Measurements from ENCODE around the gene CDC25A.

Gene CDC25A

DNA sequence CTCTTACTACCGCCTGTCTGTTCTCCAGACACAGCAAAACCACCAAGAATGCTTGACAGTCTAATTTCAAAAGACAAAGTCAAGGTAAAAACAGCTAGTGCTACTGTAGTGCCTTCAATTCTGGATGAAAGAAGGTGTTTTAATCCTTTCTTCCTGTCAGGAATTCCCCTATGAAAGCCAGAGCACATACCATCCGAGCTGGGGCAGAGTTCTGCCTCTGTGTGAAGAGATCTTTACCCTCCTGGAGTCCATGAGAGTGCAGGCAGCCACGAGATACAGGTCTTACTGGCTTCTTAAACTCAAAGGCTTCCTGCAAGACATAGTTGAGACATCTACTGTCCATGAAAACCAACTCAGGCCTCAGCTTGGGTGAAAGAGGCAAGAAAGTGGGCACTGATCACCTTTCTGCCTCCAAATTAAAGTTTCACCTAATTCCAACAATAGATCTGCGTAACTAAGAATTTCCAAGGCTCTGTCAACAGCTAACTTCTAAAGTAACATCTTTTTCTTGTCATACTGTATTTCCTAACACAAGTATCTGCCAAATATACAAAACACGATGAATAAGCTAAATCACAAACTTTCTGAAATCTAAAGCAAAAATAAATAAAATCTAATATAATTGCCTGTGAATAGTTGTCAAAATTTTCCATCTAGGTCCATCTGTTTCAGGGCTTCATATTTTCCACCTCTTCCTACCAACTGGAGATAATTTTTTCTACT, 7.5 kb downstream of the CDC25A start:
- peaks cover 9 to 36% of the 10 kb centered on the region in 2 donors for H3K36me3 ChIP-seq (ENCODE audit: control insufficient read depth in 1 of 2, insufficient read depth in 2 of 2, low read length in 2 of 2)
- H3K4me3 ChIP-seq (ENCODE audit: low read depth in 1 of 2, low read length in 2 of 2), result no peak overlapping the region
- no peaks in the 10 kb centered on the region for H3K27me3 ChIP-seq (ENCODE audit: control insufficient read depth in 1 of 2, insufficient read depth in 2 of 2, low read length in 2 of 2)
- peaks cover 3% of the 10 kb centered on the region in 2 donors for H3K4me1 ChIP-seq (ENCODE audit: control insufficient read depth in 1 of 2, insufficient read depth in 2 of 2, low read length in 2 of 2)
- no peak overlapping the region for H3K9ac ChIP-seq (ENCODE audit: low read depth in 1 of 2, low read length in 2 of 2)
- H3K27ac ChIP-seq (ENCODE audit: low read depth, low read length), result no peak overlapping the region
- no peaks in the 10 kb centered on the region for H3K9me3 ChIP-seq (ENCODE audit: control insufficient read depth in 1 of 2, low read length in 2 of 2)

DNA sequence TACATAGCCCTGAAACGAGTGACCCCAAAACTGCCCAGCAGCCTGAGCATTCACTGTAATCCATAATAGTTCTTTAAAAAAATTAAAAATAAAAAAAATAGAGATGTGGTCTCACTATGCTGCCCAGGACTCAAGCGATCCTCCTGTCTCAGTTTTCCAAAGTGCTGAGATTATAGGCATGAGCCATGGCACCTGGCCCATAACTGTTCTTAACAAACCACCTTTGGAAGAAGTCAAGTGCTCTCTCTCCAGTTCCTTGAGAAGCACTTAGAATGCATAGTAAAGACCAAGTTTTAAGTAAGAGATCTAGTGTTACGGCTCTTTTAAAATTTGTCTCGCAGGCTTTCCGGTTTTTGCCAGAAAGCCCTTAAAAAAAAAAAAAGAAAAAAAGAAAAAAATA, 8.2 kb downstream of the CDC25A start:
- no peak overlapping the region for H3K9ac ChIP-seq (ENCODE audit: low read depth in 1 of 2, low read length in 2 of 2)
- H3K36me3 ChIP-seq (ENCODE audit: control insufficient read depth in 1 of 2, insufficient read depth in 2 of 2, low read length in 2 of 2), result peaks cover 9 to 39% of the 10 kb centered on the region in 2 donors
- no peaks in the 10 kb centered on the region for H3K4me1 ChIP-seq (ENCODE audit: control insufficient read depth in 1 of 2, insufficient read depth in 2 of 2, low read length in 2 of 2)
- H3K27ac ChIP-seq (ENCODE audit: low read depth, low read length), result no peak overlapping the region
- no peak overlapping the region for H3K4me3 ChIP-seq (ENCODE audit: low read depth in 1 of 2, low read length in 2 of 2)
- no peaks in the 10 kb centered on the region for H3K27me3 ChIP-seq (ENCODE audit: control insufficient read depth in 1 of 2, insufficient read depth in 2 of 2, low read length in 2 of 2)
- no peaks in the 10 kb centered on the region for H3K9me3 ChIP-seq (ENCODE audit: control insufficient read depth in 1 of 2, low read length in 2 of 2)

DNA sequence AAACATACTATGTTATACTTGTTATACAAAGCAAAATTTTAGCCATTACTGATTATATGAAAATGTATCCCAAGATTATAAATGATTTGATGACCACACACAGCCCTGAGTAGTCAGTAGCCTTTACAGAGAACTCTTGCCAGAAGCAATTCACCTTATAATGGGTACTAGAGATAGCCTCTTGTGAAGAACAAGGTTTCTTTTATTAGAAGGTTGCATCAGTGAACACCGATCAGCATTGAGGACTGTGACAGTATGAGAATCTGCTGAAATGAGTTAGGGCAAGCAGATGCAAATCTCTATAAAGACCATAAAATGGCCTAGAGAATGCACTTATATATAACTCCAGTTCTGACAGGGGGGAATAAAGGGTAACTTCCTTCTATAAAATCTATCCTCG, 10.1 kb downstream of the CDC25A start:
- Histone ChIP-seq H3K36me3 (ENCODE audit: control insufficient read depth in 1 of 2, insufficient read depth in 2 of 2, low read length in 2 of 2) (peaks cover 9 to 51% of the 10 kb centered on the region in 2 donors), H3K27ac (ENCODE audit: low read depth, low read length) (no peak overlapping the region), H3K9me3 (ENCODE audit: control insufficient read depth in 1 of 2, low read length in 2 of 2) (no peaks in the 10 kb centered on the region), H3K4me1 (ENCODE audit: control insufficient read depth in 1 of 2, insufficient read depth in 2 of 2, low read length in 2 of 2) (no peaks in the 10 kb centered on the region), H3K9ac (ENCODE audit: low read depth in 1 of 2, low read length in 2 of 2) (no peak overlapping the region), H3K27me3 (ENCODE audit: control insufficient read depth in 1 of 2, insufficient read depth in 2 of 2, low read length in 2 of 2) (no peaks in the 10 kb centered on the region), H3K4me3 (ENCODE audit: low read depth in 1 of 2, low read length in 2 of 2) (no peak overlapping the region)

DNA sequence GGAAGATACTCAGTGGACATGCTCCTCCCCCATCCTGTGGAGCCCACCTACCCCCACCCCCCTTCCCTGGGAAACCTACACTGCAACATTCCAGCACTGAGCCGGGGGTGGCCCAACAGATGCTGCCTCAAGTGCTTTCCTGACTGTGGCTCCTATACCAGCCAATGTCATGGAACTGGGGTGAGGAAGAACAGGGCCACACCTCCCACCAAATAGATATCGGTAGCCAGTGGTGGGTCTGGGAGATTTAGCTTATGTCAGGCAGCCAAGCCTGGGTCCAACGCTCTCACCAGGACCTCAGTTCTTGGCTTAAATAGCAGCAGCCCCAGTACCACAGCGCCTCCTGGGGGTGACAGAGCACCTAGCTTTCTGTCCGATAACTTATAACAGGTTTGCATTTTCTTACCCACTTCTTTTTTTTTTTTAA, 30.3 kb downstream of the CDC25A start:
- Histone ChIP-seq H3K27ac (ENCODE audit: low read depth, low read length) (no peak overlapping the region), H3K4me3 (ENCODE audit: low read depth in 1 of 2, low read length in 2 of 2) (no peak overlapping the region), H3K9ac (ENCODE audit: low read depth in 1 of 2, low read length in 2 of 2) (no peak overlapping the region)

DNA sequence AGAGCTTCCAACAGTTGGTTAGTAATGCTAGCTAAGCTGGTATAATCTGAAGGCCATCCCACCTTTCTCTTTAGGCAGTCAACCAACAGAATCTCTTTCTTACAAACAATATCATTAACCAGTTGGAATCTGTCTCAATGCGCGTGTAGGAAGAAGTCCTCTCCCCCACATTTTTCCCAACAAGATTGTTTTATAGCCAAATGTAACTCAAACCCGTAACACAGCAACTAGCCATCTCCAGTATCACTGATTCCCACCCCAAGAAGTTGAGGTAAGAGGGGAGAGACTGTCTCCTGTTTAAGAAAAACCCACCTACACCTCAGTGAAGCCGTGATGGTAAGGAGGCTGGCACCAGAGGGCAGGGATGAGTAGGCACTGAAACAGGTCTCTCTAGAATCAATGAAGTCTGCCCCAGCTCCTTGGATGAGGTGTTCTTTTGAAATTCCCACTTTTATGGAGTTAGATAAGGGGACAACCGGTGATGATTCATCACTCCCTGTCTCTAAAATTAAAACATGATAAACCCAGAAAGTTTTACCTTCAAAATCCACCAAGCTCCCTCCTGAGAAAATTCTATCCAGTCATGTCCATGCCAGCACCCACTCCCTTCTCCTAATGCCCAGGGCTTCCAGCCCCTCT, 30.9 kb downstream of the CDC25A start:
- Histone ChIP-seq H3K27me3 (ENCODE audit: control insufficient read depth in 1 of 2, insufficient read depth in 2 of 2, low read length in 2 of 2) (no peaks in the 10 kb centered on the region), H3K36me3 (ENCODE audit: control insufficient read depth in 1 of 2, insufficient read depth in 2 of 2, low read length in 2 of 2) (peaks cover 4 to 20% of the 10 kb centered on the region in 2 donors), H3K9ac (ENCODE audit: low read depth in 1 of 2, low read length in 2 of 2) (no peak overlapping the region), H3K4me3 (ENCODE audit: low read depth in 1 of 2, low read length in 2 of 2) (no peak overlapping the region), H3K9me3 (ENCODE audit: control insufficient read depth in 1 of 2, low read length in 2 of 2) (no peaks in the 10 kb centered on the region), H3K4me1 (ENCODE audit: control insufficient read depth in 1 of 2, insufficient read depth in 2 of 2, low read length in 2 of 2) (peaks cover 0 to under 1% of the 10 kb centered on the region in 2 donors), H3K27ac (ENCODE audit: low read depth, low read length) (no peak overlapping the region)

More for the DNA sequence above, 30.3 kb downstream of the CDC25A start:
- H3K9me3 ChIP-seq (ENCODE audit: control insufficient read depth in 1 of 2, low read length in 2 of 2), result no peaks in the 10 kb centered on the region
- no peaks in the 10 kb centered on the region for H3K4me1 ChIP-seq (ENCODE audit: control insufficient read depth in 1 of 2, insufficient read depth in 2 of 2, low read length in 2 of 2)
- no peaks in the 10 kb centered on the region for H3K27me3 ChIP-seq (ENCODE audit: control insufficient read depth in 1 of 2, insufficient read depth in 2 of 2, low read length in 2 of 2)
- H3K36me3 ChIP-seq (ENCODE audit: control insufficient read depth in 1 of 2, insufficient read depth in 2 of 2, low read length in 2 of 2), result peaks cover 4 to 20% of the 10 kb centered on the region in 2 donors

DNA sequence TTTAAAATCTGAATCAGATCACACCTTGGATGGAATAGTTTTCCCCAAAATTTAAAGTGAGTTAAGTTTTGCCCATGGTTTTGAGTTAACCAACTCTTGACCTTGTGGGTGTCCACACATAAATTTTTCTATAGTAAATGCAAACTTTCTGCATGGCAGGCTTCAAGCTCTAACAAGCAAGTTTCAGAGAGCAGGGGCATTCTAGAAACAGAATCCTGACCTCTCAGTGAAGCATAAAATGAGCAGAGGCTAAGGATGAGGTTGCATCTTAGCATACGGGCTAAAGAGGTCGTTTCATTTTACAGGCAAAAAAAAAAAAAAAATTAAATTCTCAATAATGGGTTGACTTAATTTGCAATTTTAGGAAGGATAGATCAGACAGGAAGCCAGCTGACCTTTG, 32.1 kb downstream of the CDC25A start:
- H3K36me3 ChIP-seq (ENCODE audit: control insufficient read depth in 1 of 2, insufficient read depth in 2 of 2, low read length in 2 of 2), result peaks cover 4 to 17% of the 10 kb centered on the region in 2 donors
- H3K9ac ChIP-seq (ENCODE audit: low read depth in 1 of 2, low read length in 2 of 2), result no peak overlapping the region
- no peaks in the 10 kb centered on the region for H3K9me3 ChIP-seq (ENCODE audit: control insufficient read depth in 1 of 2, low read length in 2 of 2)
- H3K4me3 ChIP-seq (ENCODE audit: low read depth in 1 of 2, low read length in 2 of 2), result no peak overlapping the region
- no peak overlapping the region for H3K27ac ChIP-seq (ENCODE audit: low read depth, low read length)
- peaks cover 10 to 11% of the 10 kb centered on the region in 2 donors for H3K4me1 ChIP-seq (ENCODE audit: control insufficient read depth in 1 of 2, insufficient read depth in 2 of 2, low read length in 2 of 2)
- H3K27me3 ChIP-seq (ENCODE audit: control insufficient read depth in 1 of 2, insufficient read depth in 2 of 2, low read length in 2 of 2), result no peaks in the 10 kb centered on the region

DNA sequence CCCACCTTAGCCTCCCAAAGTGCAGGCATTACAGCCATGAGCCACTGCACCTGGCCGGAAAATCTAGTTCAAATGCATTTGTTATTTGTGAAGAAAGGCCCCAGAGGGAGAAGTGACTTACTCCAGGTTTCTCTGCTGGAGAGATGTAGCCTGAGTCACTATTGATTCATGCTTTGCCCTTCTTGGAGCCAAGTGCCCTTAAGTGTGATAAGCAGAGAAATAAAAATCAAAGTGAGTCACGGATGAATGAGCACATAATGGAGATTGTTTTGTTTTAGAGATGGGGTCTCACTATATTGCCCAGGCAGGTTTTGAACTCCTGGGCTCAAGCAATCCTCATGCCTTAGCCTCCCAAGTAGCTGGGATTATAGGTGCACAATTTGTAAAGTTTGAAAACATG, 33.1 kb downstream of the CDC25A start:
- no peaks in the 10 kb centered on the region for H3K9me3 ChIP-seq (ENCODE audit: control insufficient read depth in 1 of 2, low read length in 2 of 2)
- peaks cover 4 to 17% of the 10 kb centered on the region in 2 donors for H3K36me3 ChIP-seq (ENCODE audit: control insufficient read depth in 1 of 2, insufficient read depth in 2 of 2, low read length in 2 of 2)
- no peak overlapping the region for H3K9ac ChIP-seq (ENCODE audit: low read depth in 1 of 2, low read length in 2 of 2)
- H3K4me3 ChIP-seq (ENCODE audit: low read depth in 1 of 2, low read length in 2 of 2), result no peak overlapping the region
- H3K4me1 ChIP-seq (ENCODE audit: control insufficient read depth in 1 of 2, insufficient read depth in 2 of 2, low read length in 2 of 2), result peaks cover 13% of the 10 kb centered on the region in 2 donors
- no peak overlapping the region for H3K27ac ChIP-seq (ENCODE audit: low read depth, low read length)
- no peaks in the 10 kb centered on the region for H3K27me3 ChIP-seq (ENCODE audit: control insufficient read depth in 1 of 2, insufficient read depth in 2 of 2, low read length in 2 of 2)

DNA sequence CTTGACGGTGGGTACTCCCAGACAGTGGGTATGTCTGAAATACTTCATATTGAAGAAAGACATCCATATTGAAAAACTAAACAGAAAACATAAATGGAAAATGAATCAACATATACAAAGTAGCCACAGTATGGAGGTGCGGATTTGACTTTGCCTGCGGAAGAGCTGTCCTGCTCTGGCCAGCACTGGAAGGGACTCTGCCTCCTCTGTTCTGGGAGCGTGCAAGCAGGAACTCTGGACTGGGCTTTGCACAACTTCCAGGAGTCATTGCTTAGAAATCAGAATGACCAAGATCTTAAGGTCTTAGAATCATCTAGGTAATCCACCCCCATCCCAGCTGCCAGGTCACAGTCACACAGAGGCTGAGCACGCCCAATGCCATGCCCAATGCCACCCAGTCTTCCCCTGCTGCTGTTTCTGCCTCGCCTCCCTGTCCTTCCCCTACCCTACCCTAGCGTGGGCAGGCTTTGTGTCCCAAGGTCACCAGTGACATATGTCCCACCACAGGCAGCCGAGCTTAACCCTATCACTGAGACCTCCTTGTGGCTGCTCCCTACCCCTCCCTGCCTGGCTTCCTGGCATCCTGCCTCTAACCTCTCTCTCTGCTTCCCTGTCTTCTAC, 36.3 kb downstream of the CDC25A start:
- Histone ChIP-seq H3K9me3 (ENCODE audit: control insufficient read depth in 1 of 2, low read length in 2 of 2) (no peaks in the 10 kb centered on the region), H3K36me3 (ENCODE audit: control insufficient read depth in 1 of 2, insufficient read depth in 2 of 2, low read length in 2 of 2) (no peaks in the 10 kb centered on the region), H3K27me3 (ENCODE audit: control insufficient read depth in 1 of 2, insufficient read depth in 2 of 2, low read length in 2 of 2) (no peaks in the 10 kb centered on the region), H3K27ac (ENCODE audit: low read depth, low read length) (no peak overlapping the region), H3K4me3 (ENCODE audit: low read depth in 1 of 2, low read length in 2 of 2) (peak overlapping the region; percentile 0 to 52), H3K4me1 (ENCODE audit: control insufficient read depth in 1 of 2, insufficient read depth in 2 of 2, low read length in 2 of 2) (peaks cover 13% of the 10 kb centered on the region in 2 donors), H3K9ac (ENCODE audit: low read depth in 1 of 2, low read length in 2 of 2) (peak overlapping the region in 1 of 2 donors; percentile 48)

DNA sequence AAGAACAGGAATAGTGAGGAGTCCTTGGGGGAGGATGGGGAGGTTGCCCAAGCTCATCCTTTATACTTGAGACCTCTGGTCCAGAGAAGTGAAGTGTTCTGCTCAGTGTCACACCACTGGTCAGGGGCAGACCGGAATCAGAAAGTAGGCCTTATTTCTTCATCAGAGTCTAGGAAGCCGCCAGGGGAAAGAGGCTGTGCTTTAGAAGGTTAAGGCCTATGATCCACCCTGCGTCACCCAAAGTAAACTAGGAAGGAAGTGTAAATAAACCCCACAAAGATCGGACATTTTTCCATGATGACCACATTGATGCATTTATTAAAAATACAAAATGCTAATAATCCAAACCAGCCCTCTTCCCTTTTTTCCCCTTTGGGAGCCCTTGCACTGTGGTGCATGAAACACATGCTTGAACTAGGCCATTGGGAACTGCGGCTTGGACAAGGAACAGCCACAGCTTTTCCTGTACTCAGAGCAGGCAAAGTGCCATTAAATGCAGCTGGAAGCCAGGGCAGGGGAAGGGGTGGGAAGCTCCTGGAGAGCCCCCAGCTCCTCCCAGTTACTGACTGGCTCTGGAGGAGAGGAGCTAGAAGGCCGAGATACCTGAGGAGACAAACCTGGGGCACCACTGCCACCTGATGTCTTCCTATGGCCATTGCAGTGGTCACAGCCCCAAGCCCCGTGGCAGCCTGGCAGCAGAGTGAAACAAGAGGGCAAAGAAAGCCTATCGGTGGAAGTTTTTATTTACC, 37.0 kb downstream of the CDC25A start:
- no peaks in the 10 kb centered on the region for H3K27me3 ChIP-seq (ENCODE audit: control insufficient read depth in 1 of 2, insufficient read depth in 2 of 2, low read length in 2 of 2)
- peaks cover 13% of the 10 kb centered on the region in 2 donors for H3K4me1 ChIP-seq (ENCODE audit: control insufficient read depth in 1 of 2, insufficient read depth in 2 of 2, low read length in 2 of 2)
- peak overlapping the region; percentile 25 to 48 for H3K9ac ChIP-seq (ENCODE audit: low read depth in 1 of 2, low read length in 2 of 2)
- H3K36me3 ChIP-seq (ENCODE audit: control insufficient read depth in 1 of 2, insufficient read depth in 2 of 2, low read length in 2 of 2), result no peaks in the 10 kb centered on the region
- H3K9me3 ChIP-seq (ENCODE audit: control insufficient read depth in 1 of 2, low read length in 2 of 2), result no peaks in the 10 kb centered on the region
- H3K4me3 ChIP-seq (ENCODE audit: low read depth in 1 of 2, low read length in 2 of 2), result peak overlapping the region; percentile 0 to 52
- H3K27ac ChIP-seq (ENCODE audit: low read depth, low read length), result no peak overlapping the region

DNA sequence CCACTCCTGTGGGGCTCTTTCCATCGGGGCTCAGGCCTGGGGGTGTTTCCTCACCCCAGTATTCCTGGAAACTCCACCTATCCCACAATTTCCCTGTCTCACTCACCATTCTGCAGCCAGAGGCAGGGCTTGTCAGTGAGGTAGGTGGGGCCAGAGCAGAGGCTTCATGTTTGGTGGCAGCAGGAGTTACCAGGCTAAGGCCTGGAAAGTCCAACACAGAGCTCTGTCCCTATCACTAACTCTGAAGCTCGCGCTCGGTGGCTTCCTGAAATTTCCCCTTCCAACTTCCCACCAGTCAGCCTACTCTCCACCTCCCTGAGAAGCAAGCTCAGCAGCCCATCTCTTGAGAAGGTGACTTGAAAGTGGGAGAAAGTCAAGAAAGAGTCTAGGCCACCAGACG, 44.2 kb downstream of the CDC25A start:
- Histone ChIP-seq H3K36me3 (ENCODE audit: control insufficient read depth in 1 of 2, insufficient read depth in 2 of 2, low read length in 2 of 2) (no peaks in the 10 kb centered on the region), H3K4me3 (ENCODE audit: low read depth in 1 of 2, low read length in 2 of 2) (no peak overlapping the region), H3K27me3 (ENCODE audit: control insufficient read depth in 1 of 2, insufficient read depth in 2 of 2, low read length in 2 of 2) (no peaks in the 10 kb centered on the region), H3K9ac (ENCODE audit: low read depth in 1 of 2, low read length in 2 of 2) (no peak overlapping the region), H3K4me1 (ENCODE audit: control insufficient read depth in 1 of 2, insufficient read depth in 2 of 2, low read length in 2 of 2) (peaks cover 0 to 4% of the 10 kb centered on the region in 2 donors), H3K27ac (ENCODE audit: low read depth, low read length) (no peak overlapping the region), H3K9me3 (ENCODE audit: control insufficient read depth in 1 of 2, low read length in 2 of 2) (no peaks in the 10 kb centered on the region)

Data from duodenal mucosa (tissue), 2 donors.